ENCODE measurements around the gene PSTPIP1.

Gene PSTPIP1

GRCh38 chr15:77070180-77070494 lies 75.2 kb downstream of the PSTPIP1 start:
- no peak for DNase-seq (ENCODE audit: low read depth in 2 of 2)

GRCh38 chr15:77070495-77071304 lies 75.8 kb downstream of the PSTPIP1 start, which contains the start of gene TSPAN3:
TSS of gene TSPAN3 (minus strand) at chr15:77071109. CDS start at chr15:77070954, 155 bp downstream.
- DNase-seq (ENCODE audit: low read depth in 2 of 2) = peak; percentile 83 to 91

GRCh38 chr15:77071305-77072223 lies 76.6 kb downstream of the PSTPIP1 start:
- no peak for DNase-seq (ENCODE audit: low read depth in 2 of 2)

- no peak for DNase-seq (ENCODE audit: low read depth in 2 of 2)
Measured at GRCh38 chr15:77074350-77074749, 79.4 kb downstream of the PSTPIP1 start.

- no peak for DNase-seq (ENCODE audit: low read depth in 2 of 2)
Measured at GRCh38 chr15:77075528-77075927, 80.6 kb downstream of the PSTPIP1 start.

- no peak for DNase-seq (ENCODE audit: low read depth in 2 of 2)
Measured at GRCh38 chr15:77076323-77076915, 81.5 kb downstream of the PSTPIP1 start.

GRCh38 chr15:77081971-77082370 lies 87.0 kb downstream of the PSTPIP1 start:
- DNase-seq (ENCODE audit: low read depth in 2 of 2) = no peak

GRCh38 chr15:77083381-77084160 lies 88.6 kb downstream of the PSTPIP1 start:
- DNase-seq (ENCODE audit: low read depth in 2 of 2) = peak; percentile 31 to 44

- no peak for DNase-seq (ENCODE audit: low read depth in 2 of 2)
Measured at GRCh38 chr15:77084436-77084835, 89.5 kb downstream of the PSTPIP1 start.

- DNase-seq (ENCODE audit: low read depth in 2 of 2) = no peak
Measured at GRCh38 chr15:77085297-77085696, 90.4 kb downstream of the PSTPIP1 start.
